NK-92 treated with Interleukin-12 subunit alpha and Interleukin-12 subunit beta, amount 100 ng/mL, for 24 hours (cell line): ENCODE measurements around the gene RIMS1.

ENCODE experiments used
- DNase-seq: peaks from one replicate; lab custom pipeline; 2025; lab: John Stamatoyannopoulos, UW

RIMS1 gene

GRCh38 chr6:72414657-72415056, 528.3 kb downstream of the RIMS1 start:
- DNase-seq: no peak

GRCh38 chr6:72416744-72417465, 530.6 kb downstream of the RIMS1 start:
- no peak for DNase-seq

GRCh38 chr6:72417759-72418158, 531.4 kb downstream of the RIMS1 start:
- DNase-seq: no peak

- no peak for DNase-seq
These were observed 532.1 kb downstream of the RIMS1 start for GRCh38 chr6:72418495-72418894.

- DNase-seq: no peak
These were observed 533.6 kb downstream of the RIMS1 start for GRCh38 chr6:72419966-72420365.

GRCh38 chr6:72420409-72420808, 534.1 kb downstream of the RIMS1 start:
- no peak for DNase-seq

- DNase-seq: no peak
These were observed 535.0 kb downstream of the RIMS1 start for GRCh38 chr6:72421387-72421786.

GRCh38 chr6:72422171-72422570, 535.8 kb downstream of the RIMS1 start:
- DNase-seq: no peak

- no peak for DNase-seq
These were observed 538.1 kb downstream of the RIMS1 start for GRCh38 chr6:72424476-72424875.

- DNase-seq: no peak
These were observed 538.8 kb downstream of the RIMS1 start for GRCh38 chr6:72425003-72425681.

GRCh38 chr6:72440611-72441010, 554.3 kb downstream of the RIMS1 start:
- DNase-seq: no peak

GRCh38 chr6:72446430-72446829, 560.1 kb downstream of the RIMS1 start:
- no peak for DNase-seq
